C4-2B (cell line): ENCODE measurements around the gene SMU1.
A peak's percentile ranks its signal among the peaks of the same experiment; 100 is the strongest.

Source experiments
- H3K27ac ChIP-seq: fragments of 450-650 bp; 2 replicates; pipeline ENCODE4 v1.5.1; 2017
- ZFX ChIP-seq: fragments of 450-650 bp; IDR thresholded peaks from 2 replicates; pipeline ENCODE4 v1.6.1; 2017
- TF ChIP-seq, protein P1 (sequence below): fragments of 450-650 bp; conservative IDR thresholded peaks from 2 replicates; pipeline ENCODE4 v1.5.1; 2017; ENCODE audit warnings: mild to moderate bottlenecking

SMU1 gene

GRCh38 chr9:33065157-33066076, 11.1 kb downstream of the SMU1 start:
- no peak overlapping the region for H3K27ac ChIP-seq
- no peak for TF ChIP-seq ZFX
- TF ChIP-seq, protein P1, sequence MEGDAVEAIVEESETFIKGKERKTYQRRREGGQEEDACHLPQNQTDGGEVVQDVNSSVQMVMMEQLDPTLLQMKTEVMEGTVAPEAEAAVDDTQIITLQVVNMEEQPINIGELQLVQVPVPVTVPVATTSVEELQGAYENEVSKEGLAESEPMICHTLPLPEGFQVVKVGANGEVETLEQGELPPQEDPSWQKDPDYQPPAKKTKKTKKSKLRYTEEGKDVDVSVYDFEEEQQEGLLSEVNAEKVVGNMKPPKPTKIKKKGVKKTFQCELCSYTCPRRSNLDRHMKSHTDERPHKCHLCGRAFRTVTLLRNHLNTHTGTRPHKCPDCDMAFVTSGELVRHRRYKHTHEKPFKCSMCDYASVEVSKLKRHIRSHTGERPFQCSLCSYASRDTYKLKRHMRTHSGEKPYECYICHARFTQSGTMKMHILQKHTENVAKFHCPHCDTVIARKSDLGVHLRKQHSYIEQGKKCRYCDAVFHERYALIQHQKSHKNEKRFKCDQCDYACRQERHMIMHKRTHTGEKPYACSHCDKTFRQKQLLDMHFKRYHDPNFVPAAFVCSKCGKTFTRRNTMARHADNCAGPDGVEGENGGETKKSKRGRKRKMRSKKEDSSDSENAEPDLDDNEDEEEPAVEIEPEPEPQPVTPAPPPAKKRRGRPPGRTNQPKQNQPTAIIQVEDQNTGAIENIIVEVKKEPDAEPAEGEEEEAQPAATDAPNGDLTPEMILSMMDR, result no peak

DNA sequence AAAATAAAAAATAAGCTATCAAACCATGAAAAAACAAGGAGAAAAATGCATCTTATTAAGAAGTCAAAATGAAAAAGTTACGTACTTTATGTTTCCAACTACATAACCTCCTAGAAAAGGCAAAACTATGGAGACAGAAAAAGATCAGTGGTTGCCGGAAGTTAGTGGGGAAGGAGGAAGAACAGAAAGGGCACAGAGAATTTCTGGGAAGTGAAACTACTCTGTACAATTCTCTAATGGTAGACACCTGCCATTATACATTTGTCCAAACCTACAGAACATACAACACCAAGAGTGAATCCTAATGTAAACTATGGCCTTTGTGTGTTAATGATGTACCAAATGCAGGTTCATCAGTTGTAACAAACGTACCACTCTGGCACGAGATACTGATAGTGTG, 25.3 kb downstream of the SMU1 start:
- no peak overlapping the region for H3K27ac ChIP-seq
- TF ChIP-seq ZFX, result no peak
- TF ChIP-seq, protein P1, result no peak

DNA sequence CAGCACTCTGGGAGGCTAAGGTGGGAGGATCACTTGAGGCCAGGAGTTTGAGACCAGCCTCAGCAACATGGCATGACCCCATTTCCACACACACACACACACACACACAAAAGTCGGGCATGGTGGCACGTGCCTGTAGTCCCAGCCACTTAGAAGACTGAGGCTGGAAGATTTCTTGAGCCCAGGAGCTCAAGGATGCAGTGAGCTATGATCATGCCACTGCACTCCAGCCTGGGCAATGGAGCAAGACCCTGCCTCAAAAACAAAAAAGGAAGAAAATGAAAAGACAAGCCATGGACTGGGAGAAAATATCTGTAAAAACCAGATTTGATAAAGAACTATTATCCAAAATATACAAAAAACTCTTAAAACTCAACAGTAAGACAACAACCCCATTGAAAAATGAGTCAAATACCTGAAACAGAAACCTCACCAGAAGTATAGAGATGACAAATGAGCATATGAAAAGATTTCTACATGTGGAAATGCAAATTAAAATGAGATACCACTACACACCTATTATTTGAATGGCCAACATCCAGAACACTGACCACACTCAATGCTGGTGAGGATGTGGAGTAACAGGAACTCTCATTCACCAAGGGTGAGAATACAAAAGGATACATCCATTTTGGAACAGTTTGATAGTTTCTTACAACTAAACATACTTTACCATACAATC, 26.7 kb downstream of the SMU1 start:
- no peak overlapping the region for H3K27ac ChIP-seq
- TF ChIP-seq ZFX, result no peak
- TF ChIP-seq, protein P1, result no peak

- TF ChIP-seq, protein P1, result no peak
- TF ChIP-seq ZFX, result no peak
These were observed 28.4 kb downstream of the SMU1 start for GRCh38 chr9:33048054-33048465.

GRCh38 chr9:33046061-33046460, 30.4 kb downstream of the SMU1 start:
- TF ChIP-seq, protein P1, result no peak
- no peak for TF ChIP-seq ZFX
- H3K27ac ChIP-seq, result no peak overlapping the region

More at GRCh38 chr9:33048054-33048465, 28.4 kb downstream of the SMU1 start:
- no peak overlapping the region for H3K27ac ChIP-seq

DNA sequence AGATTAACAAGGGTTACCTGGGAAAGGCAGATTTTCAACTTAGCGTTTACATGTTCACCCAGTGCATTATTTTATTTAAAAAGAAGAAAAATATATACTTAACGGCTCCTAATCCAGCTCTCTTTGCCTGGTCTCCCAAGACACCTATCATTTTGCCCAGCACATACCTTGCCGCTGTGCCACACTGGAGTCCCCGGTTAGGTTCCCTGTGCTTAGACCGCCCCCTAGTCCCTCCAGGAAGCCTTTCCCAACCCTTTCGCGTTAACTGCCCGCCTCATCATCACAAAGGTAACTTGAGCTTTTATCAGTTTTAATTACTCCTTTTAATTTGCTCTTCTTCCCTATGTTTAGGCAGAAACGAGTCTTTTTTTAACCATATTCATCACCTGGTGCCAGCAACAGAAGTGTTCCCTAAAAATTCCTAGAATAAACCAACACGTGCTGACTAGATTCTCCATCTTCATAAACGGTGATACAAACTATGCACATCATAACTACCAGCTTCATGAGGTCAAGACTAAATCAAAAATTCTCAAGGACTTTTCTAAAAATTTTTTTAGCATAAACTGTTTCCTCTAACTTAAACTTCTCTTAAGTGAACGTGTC, 31.7 kb downstream of the SMU1 start:
- H3K27ac ChIP-seq, result peak overlapping the region; percentile 90
- no peak for TF ChIP-seq ZFX
- TF ChIP-seq, protein P1, result peak; percentile 62
